MM.1S (cell line): Measurements from ENCODE around the gene SGMS1.

ENCODE experiments used
- CTCF ChIP-seq: fragments of 300-600 bp; sonication (generic); IDR thresholded peaks from 2 replicates; pipeline ENCODE4 v1.5.1; 2016; ENCODE audit warnings: antibody characterized with exemption, low read length, mixed read lengths
- EZH2 ChIP-seq: fragments of 300-600 bp; sonication (generic); optimal IDR thresholded peaks from 2 replicates; pipeline ENCODE3; 2017; ENCODE audit warnings: low read depth, mild to moderate bottlenecking, antibody characterized with exemption, low read length, mixed read lengths

DNA sequence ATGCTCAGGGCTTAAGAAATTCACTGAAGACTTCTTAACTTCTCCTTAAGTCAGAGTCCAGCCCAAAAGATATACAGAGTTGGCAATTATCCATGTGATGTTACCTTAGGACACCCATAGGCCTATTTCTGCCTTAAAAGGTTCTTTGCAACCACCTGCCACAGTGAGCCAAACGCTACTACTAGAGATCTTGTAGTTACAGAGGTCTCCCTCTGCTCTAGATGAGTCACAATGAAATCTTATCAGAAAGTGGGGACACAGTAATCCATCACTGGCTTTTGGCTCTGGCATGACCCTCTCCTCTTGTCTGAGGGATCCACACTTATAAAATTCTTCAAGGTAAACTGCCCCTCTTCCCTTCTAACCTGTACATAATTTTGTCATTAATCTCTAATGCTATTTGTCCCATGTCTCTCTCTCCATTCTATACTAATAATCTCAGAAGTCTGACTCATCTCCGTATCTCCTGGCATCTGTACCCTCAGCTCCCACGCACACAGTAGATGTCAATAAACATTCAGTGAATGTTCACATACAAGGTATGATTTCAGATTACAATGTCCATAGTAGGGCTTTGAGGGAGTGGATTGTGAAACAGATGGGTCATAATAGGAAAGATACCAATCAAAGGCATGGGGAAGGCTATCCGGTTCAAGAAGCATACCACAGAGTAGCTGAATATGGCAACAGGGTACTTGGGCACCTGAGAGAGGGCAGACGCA lies 112.1 kb downstream of the SGMS1 start:
- TF ChIP-seq CTCF = no peak
- no peak for TF ChIP-seq EZH2
